HG03342 (cell line): ENCODE results near the gene TRIM64C.
"Not testable (repeated sequence)": the region's sequence is repeated elsewhere in the genome, so short reads cannot be mapped to it uniquely, and the experiment has no call there.

Source experiments
- ATAC-seq: cut with Tn5 transposase; IDR thresholded peaks from one replicate; pipeline ENCODE4 v1.9.1; 2021; ENCODE audit warnings: mild to moderate bottlenecking, moderate library complexity; ENCODE audit not compliant: unreplicated experiment

Gene TRIM64C

GRCh38 chr11:49059012-49059411, at the start of gene TRIM64C:
Gene TRIM64C, minus strand, starts transcription at chr11:49059112. Its CDS starts 0 bp downstream, at chr11:49059112.
- ATAC-seq: not testable (repeated sequence)

- ATAC-seq: not testable (repeated sequence)
Observed at GRCh38 chr11:49102356-49102755, 43.4 kb upstream of the TRIM64C start.

GRCh38 chr11:49069897-49070296, 11.0 kb upstream of the TRIM64C start:
- ATAC-seq: not testable (repeated sequence)

- ATAC-seq: not testable (repeated sequence)
Observed at GRCh38 chr11:49049821-49050220, 9.1 kb downstream of the TRIM64C start.

- ATAC-seq: not testable (repeated sequence)
Observed at GRCh38 chr11:49048229-49048628, 10.7 kb downstream of the TRIM64C start.

GRCh38 chr11:49028523-49028922, 30.4 kb downstream of the TRIM64C start, which contains the start of gene TRIM49B:
Gene TRIM49B, plus strand, starts transcription at chr11:49028823. Its CDS starts 2,777 bp downstream, at chr11:49031600.
- not testable (repeated sequence) for ATAC-seq
